ENCODE data around the gene ZNF420.
A peak's percentile ranks its signal among the peaks of the same experiment; 100 is the strongest.
"Not testable (repeated sequence)": the region's sequence is repeated elsewhere in the genome, so short reads cannot be mapped to it uniquely, and the experiment has no call there.

Gene ZNF420

DNA sequence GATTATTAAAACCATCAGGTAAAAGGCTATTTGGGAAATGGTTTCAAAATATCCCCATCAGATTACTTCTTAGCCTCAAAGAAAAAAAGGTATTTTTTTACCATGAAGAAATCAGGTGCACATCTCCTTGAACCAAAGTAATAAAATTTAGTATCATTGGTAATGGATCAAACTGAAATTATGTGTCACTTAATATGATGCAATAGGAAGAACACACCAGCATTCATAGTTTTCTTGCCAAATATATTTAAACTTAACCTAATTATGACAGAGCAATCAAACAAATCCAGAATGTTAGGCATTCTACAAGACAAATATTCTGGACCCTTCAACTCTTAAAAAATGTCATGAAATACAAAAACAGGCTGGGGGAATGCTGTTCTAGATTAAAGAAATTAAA lies 4.1 kb upstream of the ZNF420 start:
- Histone ChIP-seq H3K27ac (no peak overlapping the region), H3K27me3 (replicated peaks) (no peaks in the 10 kb centered on the region), H3K4me3 (ENCODE audit: low read depth, low read length) (no peak overlapping the region), H3K36me3 (replicated peaks) (no peaks in the 10 kb centered on the region)
- in situ Hi-C loops (cut with HindIII; ENCODE audit: low pct_ligation_motif_present, low sequenced_read_pairs) = no loop called here
- no peak for TF ChIP-seq CTCF (IDR thresholded peaks at IDR 0.05; ENCODE audit: low read depth, low read length, missing control alignments)
- no peak for DNase-seq

DNA sequence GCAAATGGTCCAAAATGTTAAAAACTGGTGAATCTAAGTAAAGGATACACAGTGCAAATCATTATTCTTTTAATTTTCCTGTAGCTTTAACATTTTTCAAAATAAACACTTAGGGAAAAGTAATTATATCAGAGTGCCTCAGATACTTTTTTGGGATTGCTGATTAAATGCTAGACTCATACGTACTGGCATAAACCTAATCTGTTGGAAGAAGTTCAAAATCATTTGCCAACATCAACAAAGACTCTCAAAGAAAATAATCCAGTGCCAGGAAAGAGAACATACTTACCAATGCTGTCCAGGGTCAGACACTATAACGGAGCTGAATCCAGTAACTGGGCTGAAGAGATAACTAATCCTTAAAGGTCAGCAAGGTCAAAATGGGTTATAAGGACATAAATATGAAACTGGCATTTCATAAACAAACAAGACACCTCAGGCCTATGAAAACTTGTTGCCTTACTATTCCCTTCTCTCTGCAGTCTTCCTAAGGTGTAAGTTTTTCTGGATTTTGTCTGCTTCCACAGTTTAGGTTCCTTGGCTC lies 3.3 kb upstream of the ZNF420 start:
- no peak overlapping the region for H3K4me3 ChIP-seq (ENCODE audit: low read depth, low read length)
- no peaks in the 10 kb centered on the region for H3K36me3 ChIP-seq (replicated peaks)
- no peak for DNase-seq
- no peaks in the 10 kb centered on the region for H3K27me3 ChIP-seq (replicated peaks)
- in situ Hi-C loops (cut with HindIII; ENCODE audit: low pct_ligation_motif_present, low sequenced_read_pairs) = no loop called here
- TF ChIP-seq CTCF (IDR thresholded peaks at IDR 0.05; ENCODE audit: low read depth, low read length, missing control alignments) = no peak
- H3K27ac ChIP-seq = no peak overlapping the region

DNA sequence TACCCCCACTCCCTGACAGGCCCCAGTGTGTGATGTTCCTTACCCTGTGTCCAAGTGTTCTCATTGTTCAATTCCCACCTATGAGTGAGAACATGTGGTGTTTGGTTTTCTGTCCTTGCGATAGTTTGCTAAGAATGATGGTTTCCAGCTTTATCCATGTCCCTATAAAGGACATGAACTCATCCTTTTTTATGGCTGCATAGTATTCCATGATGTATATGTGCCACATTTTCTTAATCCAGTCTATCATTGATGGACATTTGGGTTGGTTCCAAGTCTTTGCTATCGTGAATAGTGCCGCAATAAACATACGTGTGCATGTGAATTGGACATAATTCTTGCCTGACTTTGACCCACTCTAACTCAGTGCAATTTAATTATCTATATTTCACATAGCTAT lies 1.7 kb upstream of the ZNF420 start:
- H3K36me3 ChIP-seq (replicated peaks); H3K27me3 ChIP-seq (replicated peaks); H3K27ac ChIP-seq; in situ Hi-C loops (cut with HindIII; ENCODE audit: low pct_ligation_motif_present, low sequenced_read_pairs); H3K4me3 ChIP-seq (ENCODE audit: low read depth, low read length); DNase-seq: not testable (repeated sequence)

DNA sequence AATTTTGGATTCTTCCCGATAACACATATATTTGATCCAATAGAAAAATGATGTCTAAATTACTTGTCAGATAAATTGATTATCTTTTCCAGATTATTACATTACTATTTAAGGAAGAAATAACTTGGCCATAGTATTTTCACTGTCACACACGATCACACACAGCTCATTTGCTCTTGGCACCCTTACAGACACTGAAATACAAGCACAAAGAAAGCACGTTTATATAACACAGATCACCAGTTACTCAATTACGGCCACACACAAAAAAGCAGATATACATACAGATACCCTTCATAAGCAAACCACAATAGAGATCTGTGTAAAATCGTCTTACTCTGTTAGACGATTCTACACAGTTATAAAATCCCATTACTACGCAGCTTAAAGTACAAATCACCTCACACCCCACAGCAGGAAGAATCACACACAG lies 716 bp upstream of the ZNF420 start:
- in situ Hi-C loops (cut with HindIII; ENCODE audit: low pct_ligation_motif_present, low sequenced_read_pairs) = no loop called here
- TF ChIP-seq CTCF (IDR thresholded peaks at IDR 0.05; ENCODE audit: low read depth, low read length, missing control alignments) = no peak
- Histone ChIP-seq H3K4me3 (ENCODE audit: low read depth, low read length) (peak overlapping the region; percentile 98), H3K27ac (no peak overlapping the region), H3K27me3 (replicated peaks) (no peaks in the 10 kb centered on the region), H3K36me3 (replicated peaks) (no peaks in the 10 kb centered on the region)
- no peak for DNase-seq

DNA sequence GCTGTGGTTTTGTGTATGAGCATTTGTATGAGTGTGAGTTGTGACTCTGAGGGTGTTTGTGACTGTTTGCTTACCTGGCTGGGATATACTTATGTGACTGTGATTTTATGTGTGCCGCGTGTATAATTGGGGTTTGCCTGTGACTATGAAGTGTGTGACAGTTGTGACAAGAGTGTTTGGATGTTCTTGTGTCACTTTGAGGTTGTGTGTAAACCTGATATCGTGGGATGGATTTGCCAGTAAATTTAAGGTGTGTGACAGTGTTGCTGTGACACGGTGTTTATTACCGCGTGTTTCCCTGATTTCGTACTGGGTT lies 442 bp downstream of the ZNF420 start:
- TF ChIP-seq CTCF (IDR thresholded peaks at IDR 0.05; ENCODE audit: low read depth, low read length, missing control alignments) = no peak
- Histone ChIP-seq H3K27ac (no peak overlapping the region), H3K4me3 (ENCODE audit: low read depth, low read length) (peak overlapping the region; percentile 98), H3K27me3 (replicated peaks) (no peaks in the 10 kb centered on the region), H3K36me3 (replicated peaks) (no peaks in the 10 kb centered on the region)
- in situ Hi-C loops (cut with HindIII; ENCODE audit: low pct_ligation_motif_present, low sequenced_read_pairs) = no loop called here
- no peak for DNase-seq

DNA sequence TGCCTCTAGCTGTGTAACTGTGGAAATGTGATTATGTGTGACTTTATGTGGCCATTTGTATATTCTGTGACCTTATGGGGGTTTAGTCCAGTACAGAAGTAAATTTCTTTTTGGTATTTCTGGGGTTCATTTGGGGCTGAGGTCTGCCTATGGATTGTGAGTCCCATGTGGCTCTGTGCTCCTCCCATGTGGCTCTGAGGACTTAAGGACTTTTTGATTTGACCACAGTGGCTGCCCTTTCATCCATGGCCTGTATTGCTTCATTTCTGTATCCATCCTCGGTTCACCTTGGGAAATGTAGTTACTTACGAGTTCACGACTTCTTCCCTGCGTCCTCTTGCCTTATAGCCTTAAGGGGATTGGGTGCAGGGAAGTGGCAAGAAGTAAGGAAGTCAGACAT lies 1.0 kb downstream of the ZNF420 start:
- in situ Hi-C loops (cut with HindIII; ENCODE audit: low pct_ligation_motif_present, low sequenced_read_pairs) = no loop called here
- Histone ChIP-seq H3K4me3 (ENCODE audit: low read depth, low read length) (peak overlapping the region; percentile 98), H3K27ac (no peak overlapping the region), H3K36me3 (replicated peaks) (no peaks in the 10 kb centered on the region), H3K27me3 (replicated peaks) (no peaks in the 10 kb centered on the region)
- TF ChIP-seq CTCF (IDR thresholded peaks at IDR 0.05; ENCODE audit: low read depth, low read length, missing control alignments) = no peak
- DNase-seq = no peak
